NCI-H1092 (cell line): ENCODE data around the gene PFN4.

Experiments
- DNase-seq: peaks from one replicate; lab custom pipeline; 2025; lab: John Stamatoyannopoulos, UW

Gene PFN4

DNA sequence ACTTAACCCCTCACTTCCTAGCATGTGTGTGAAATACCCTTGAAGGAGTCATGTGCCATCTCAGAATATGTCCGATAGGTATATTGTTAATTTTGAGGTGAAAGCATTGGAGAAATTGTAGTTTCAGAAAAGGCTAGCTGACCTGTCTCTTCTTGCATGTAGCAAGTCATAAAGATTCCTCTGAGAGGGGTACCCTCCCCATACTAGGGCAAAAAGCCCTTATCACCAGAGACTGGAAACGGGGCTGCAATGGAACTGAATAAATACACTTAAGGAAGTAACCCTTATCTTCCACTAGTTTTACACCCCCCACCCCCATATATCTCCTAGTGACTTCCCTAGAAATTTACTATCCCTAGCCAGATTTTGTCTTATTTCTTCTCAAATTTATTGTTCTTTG lies 45.3 kb downstream of the PFN4 start:
- no peak for DNase-seq

DNA sequence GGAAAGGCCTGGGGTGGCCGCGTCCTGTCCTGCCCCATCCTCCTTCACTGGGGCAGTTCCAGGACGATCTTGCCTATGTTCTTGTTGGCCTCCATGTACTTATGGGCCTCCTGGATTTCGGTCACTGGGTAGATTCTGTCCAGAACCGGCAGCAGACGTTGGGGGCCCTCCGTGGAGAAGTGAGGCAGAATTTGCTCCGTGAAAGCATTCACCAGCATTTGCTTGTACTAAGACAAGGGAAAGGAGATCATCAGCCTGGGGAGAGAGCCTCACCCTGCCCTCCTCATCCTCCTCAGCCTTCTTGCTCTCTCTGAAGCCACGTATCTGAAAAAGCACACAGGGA lies 45.6 kb downstream of the PFN4 start:
- DNase-seq, result no peak

DNA sequence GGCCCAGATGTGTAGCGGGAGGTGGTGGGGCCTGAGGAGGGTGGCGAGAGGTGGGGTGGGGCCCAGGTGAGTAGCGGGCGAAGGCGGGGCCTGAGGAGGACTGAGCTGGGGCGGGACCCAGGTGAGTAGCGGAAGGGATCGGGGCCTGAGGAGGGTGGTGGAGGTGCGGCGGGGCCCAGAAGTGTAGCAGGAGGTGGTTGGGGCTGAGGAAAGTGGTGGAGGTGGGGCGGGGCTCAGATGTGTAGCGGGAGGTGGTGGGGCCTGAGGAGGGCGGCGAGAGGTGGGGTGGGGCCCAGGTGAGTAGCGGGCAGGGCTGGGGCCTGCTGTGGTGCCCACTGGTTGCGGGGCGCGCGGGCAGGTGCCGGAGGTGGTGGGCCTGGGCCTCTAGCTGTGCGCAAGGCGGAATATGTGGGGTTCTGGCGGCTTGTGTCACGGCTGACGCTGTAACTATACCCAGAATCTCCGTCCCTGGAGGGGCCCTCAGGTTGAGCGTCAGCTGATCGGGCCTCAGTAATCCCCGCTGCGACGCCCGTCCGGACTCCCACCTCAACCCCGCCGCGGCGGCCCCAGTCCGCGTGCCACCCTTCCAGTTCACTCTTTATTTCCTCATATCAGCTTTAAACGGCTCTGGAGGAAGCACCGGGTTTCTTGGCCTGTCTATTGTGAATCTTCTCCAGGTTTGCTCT lies 46.1 kb downstream of the PFN4 start:
- DNase-seq, result no peak

DNA sequence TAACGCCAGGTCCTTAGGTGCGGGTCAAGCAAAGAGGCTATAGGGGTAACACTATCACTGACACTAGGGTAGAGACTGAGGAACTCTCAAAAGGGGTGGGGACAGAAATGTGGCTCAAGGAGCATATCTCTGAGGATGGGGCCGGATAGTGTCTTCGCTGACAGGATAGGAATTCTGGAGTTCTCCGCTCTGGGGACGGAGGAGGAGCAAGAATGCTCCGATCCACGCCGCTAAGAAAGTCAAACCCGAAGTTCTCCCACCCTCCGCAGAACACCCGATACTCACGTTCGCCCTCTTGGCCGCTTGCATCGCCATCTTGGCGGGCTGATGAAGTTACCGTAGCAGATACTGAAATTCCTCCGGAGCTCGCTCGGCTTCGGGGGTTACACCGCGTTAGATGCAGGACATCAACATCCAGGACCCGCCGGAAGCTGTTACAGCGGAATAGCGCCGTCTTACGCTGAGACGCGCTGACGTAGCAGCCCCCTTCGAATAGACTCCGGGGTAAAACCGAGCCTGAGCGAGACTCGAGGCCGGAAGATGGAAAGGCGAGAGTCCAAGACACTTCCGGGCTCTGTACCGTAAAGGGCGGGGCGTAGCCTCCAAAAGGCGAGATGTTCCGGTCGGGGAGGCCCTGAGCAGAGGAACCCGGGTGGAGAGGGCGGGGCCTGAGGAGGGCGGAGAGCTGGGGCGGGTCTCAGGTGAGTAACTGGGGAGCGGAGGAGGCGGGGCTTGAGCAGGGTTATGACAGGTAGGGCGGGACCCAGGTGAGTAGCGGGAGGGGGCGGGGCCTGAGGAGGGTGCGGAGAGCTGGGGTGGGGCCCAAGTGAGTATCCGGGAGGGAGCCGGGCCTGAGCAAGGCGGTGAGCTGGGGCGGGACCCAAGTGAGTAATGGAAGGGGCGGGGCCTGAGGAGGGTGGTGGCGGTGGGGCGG lies 47.0 kb downstream of the PFN4 start, which contains the start of gene SF3B6:
SF3B6 (minus strand) TSS at position 412 of the 934 bp plus-strand sequence; CDS start at position 315, 97 bp downstream.
- DNase-seq, result peak; percentile 98

DNA sequence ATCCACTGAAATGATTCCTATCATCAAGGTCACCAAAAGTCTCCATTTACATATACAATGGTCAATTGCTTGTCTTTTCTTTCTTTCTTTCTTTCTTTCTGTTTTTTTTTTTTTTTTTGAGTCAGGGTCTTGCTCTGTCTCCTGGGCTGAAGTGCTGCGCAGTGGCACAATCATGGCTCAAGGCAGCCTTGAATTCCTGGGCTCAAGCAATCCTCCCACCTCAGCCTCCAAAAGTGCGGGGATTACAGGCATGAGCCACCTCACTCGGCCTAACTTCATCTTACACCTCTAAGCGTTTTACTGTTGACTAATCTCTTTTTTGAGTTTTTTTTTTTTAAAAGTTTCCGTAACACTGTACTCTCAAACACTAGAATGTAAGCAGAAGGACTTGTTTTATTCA lies 47.9 kb downstream of the PFN4 start:
- DNase-seq, result no peak

DNA sequence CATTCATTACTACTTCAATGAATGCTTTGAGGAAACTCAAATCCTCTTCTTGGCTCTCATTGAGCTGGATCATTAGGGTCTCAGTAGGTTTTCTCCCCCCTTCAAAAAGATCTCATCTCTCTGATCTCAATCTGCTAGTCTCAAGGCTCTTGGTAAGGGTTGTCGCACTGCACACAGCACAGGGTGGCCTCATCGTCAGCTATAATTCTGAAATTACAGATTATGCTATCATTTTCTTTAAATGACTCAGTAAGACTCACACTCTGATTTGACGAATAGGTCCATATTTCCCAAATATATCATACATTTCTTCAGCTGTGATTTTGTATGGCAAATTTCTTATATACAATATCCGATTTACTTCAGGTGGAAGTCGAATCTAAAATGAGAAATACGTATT lies 49.3 kb downstream of the PFN4 start:
- no peak for DNase-seq

DNA sequence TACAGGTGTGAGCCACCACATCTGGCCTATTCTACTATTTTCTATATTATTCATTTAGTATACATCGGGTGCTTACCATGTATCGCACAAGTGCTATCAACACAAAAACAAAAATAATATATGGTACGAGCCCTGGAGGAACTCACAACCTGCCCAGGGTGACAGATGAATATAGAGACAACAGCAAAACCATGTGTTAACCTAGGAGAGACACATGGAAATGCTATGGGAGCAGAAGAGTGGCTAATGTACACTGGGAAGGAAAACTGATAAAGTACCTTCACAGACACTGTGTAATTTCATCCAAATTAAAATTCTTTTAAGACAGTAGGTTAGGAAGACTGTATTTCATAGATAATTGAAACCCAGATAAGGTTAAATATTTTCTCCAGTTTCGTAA lies 50.9 kb downstream of the PFN4 start:
- no peak for DNase-seq

DNA sequence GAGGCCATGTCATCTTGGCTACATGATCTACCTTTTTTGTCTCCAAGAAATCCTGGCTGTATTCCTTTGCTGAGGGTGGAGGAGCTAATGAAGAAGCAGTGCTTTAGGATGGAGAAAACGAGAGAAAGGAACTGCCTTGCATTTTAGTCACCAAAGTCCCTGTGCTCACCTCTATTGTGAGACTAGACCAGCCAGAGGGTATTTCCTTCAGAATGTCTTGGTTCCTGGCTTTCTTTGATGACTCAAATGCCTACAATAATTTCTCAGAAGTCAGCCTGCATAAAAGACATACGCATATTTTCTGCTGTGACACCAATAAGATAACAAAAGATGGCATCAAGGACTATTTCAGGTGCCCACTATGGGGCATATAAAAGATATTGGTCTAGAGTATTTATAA lies 57.8 kb downstream of the PFN4 start:
- DNase-seq, result no peak
